GM19463 (cell line): Measurements from ENCODE around the gene DYNC1I1.

ENCODE experiments used
- ATAC-seq: cut with Tn5 transposase; IDR thresholded peaks from one replicate; pipeline ENCODE4 v1.9.1; 2021; ENCODE audit warnings: mild to moderate bottlenecking, moderate library complexity; ENCODE audit not compliant: unreplicated experiment

DYNC1I1 gene

GRCh38 chr7:96126382-96126781, 354.0 kb downstream of the DYNC1I1 start:
- ATAC-seq = no peak

DNA sequence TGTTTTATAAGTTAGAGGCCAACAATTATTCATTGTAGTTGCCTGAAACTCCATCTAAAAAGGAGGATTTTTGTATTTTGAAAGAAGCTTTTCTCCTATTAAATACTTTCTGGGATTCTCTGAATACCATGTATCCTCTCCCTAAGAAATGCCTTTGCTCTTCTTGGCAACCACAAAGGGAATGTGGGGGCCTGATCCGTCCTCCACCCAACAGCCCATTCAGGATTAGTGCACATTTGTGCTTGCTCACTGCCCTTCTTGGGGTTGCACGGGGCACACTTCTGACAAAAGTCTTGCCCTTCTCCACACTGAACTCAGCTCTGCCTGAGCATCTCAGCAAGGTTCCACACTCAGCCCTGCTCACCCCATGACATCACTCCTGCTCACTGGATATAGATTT, 355.4 kb downstream of the DYNC1I1 start:
- ATAC-seq = no peak

- ATAC-seq = no peak
These were observed 359.2 kb downstream of the DYNC1I1 start for GRCh38 chr7:96131525-96131924.

- no peak for ATAC-seq
These were observed 362.9 kb downstream of the DYNC1I1 start for GRCh38 chr7:96135241-96135640.

DNA sequence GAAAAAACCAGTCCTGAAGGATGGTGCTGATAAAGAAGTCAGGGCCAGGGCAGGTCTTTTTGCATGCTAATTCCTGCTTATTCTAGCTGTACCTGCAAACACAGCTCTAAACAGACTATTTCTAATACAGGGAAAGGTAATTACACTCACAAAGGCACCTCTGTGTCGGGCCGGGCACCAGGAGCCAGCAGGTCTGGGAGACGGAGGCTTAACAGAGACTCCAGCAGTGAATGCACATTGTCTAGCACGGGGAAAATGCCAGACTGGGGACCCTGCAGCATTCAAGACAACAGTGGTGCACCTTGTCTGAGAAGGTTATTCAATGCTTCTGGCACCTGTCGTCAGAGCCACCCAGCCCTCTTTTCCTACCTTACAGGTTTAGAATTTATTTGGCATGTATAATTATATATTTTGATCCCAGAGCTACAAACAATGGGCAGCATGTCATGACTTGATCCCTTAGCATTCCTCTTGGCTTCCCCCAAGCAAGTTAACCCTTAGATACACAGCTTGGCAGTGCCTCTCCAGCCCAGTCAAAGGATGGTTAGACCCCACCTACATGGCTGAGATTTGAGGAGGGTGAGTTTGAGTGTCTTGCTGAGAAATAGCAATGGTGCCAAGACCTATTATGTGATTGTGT, 364.4 kb downstream of the DYNC1I1 start:
- ATAC-seq = no peak

DNA sequence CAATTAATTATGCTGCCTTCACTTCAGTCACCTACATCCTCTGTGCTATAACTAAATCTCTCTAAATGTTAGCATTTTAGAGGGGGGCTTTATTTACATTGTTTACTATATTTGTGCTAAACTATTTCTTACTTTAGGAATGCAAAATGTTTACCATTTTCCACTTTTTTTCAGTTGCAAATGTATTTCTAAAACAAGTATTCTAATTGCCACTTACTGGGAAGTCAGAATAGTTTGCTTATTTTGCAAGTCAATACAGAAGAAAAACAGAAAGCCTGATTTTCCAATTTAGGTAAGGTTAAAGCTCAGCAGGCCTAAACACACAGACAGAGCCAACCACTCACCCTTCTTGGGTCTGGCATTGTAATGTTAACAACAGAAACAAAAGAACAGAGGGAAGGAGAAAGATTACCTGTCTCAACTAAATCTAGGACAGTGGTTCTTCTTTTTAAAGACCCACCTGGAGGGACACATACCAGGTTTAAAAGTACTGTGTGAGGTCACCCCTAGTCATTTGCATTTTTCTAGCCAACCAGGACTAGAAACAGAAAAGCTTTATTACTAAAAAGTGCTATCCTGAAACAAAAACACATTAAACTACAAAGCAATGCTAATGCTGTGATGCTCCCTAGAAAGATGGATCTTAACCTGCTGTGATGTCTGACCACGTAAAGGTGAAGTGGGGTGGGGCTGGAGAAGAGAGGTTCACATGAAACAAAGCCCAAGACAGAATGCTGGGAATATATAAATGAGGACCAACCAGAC, 371.3 kb downstream of the DYNC1I1 start:
- no peak for ATAC-seq

DNA sequence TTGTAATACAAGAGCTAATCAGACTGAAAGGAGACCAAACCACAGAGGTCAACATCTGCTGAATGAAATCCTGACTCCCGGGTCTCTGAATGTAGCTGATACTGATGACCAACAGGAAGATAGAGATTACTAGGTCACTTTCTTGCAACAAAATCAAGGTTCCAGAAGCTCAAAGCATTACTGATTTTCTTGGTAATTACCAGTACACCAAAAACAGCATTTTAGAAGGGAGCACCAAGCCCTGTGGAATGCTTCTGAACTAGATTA, 371.8 kb downstream of the DYNC1I1 start:
- ATAC-seq = no peak
